GM19372 (cell line): ENCODE data around the gene LSM3.

Experiments
- ATAC-seq: cut with Tn5 transposase; IDR thresholded peaks from one replicate; pipeline ENCODE4 v1.9.1; 2021; ENCODE audit warnings: mild to moderate bottlenecking, low read depth, moderate library complexity; ENCODE audit not compliant: unreplicated experiment

The LSM3 gene

GRCh38 chr3:14156201-14156600 is 22.4 kb upstream of the LSM3 start:
- ATAC-seq, result no peak

- ATAC-seq, result no peak
Observed at GRCh38 chr3:14156843-14157561, 21.6 kb upstream of the LSM3 start.

GRCh38 chr3:14157951-14158350 is 20.7 kb upstream of the LSM3 start:
- no peak for ATAC-seq

GRCh38 chr3:14158370-14158769 is 20.2 kb upstream of the LSM3 start:
- no peak for ATAC-seq

- ATAC-seq, result no peak
Observed at GRCh38 chr3:14159426-14159825, 19.2 kb upstream of the LSM3 start.

- no peak for ATAC-seq
Observed at GRCh38 chr3:14161282-14161681, 17.3 kb upstream of the LSM3 start.

GRCh38 chr3:14162178-14162577 is 16.4 kb upstream of the LSM3 start:
- no peak for ATAC-seq

- no peak for ATAC-seq
Observed at GRCh38 chr3:14166877-14167603, 11.6 kb upstream of the LSM3 start.

- ATAC-seq, result no peak
Observed at GRCh38 chr3:14169435-14169834, 9.2 kb upstream of the LSM3 start.

- no peak for ATAC-seq
Observed at GRCh38 chr3:14169871-14170270, 8.7 kb upstream of the LSM3 start.

GRCh38 chr3:14170531-14171159 is 8.0 kb upstream of the LSM3 start:
- ATAC-seq, result no peak

GRCh38 chr3:14172496-14172895 is 6.1 kb upstream of the LSM3 start:
- ATAC-seq, result no peak

- ATAC-seq, result no peak
Observed at GRCh38 chr3:14174483-14174882, 4.1 kb upstream of the LSM3 start.

- no peak for ATAC-seq
Observed at GRCh38 chr3:14175383-14176037, 3.1 kb upstream of the LSM3 start.

GRCh38 chr3:14177580-14178246 is 904 bp upstream of the LSM3 start:
- peak; percentile 1 for ATAC-seq

- no peak for ATAC-seq
Observed at GRCh38 chr3:14179114-14179465, 473 bp downstream of the LSM3 start.

- ATAC-seq, result no peak
Observed at GRCh38 chr3:14179795-14180194, 1.2 kb downstream of the LSM3 start.

- ATAC-seq, result no peak
Observed at GRCh38 chr3:14181253-14181652, 2.6 kb downstream of the LSM3 start.

- ATAC-seq, result no peak
Observed at GRCh38 chr3:14183015-14183577, 4.5 kb downstream of the LSM3 start.

GRCh38 chr3:14186854-14187458 is 8.3 kb downstream of the LSM3 start:
- ATAC-seq, result no peak
